GM20000 (cell line): ENCODE data around the gene TMEM239.

ENCODE experiments used
- DNase-seq: peaks from one replicate; pipeline ENCODE4 v3.0.0; 2012; ENCODE audit warnings: low spot score
- TF ChIP-seq, protein P1 (sequence below): IDR thresholded peaks from 2 replicates; pipeline ENCODE4 v1.5.1; 2012; ENCODE audit warnings: mild to moderate bottlenecking, control low read depth; ENCODE audit errors: extremely low read depth, missing control alignments

TMEM239 gene

DNA sequence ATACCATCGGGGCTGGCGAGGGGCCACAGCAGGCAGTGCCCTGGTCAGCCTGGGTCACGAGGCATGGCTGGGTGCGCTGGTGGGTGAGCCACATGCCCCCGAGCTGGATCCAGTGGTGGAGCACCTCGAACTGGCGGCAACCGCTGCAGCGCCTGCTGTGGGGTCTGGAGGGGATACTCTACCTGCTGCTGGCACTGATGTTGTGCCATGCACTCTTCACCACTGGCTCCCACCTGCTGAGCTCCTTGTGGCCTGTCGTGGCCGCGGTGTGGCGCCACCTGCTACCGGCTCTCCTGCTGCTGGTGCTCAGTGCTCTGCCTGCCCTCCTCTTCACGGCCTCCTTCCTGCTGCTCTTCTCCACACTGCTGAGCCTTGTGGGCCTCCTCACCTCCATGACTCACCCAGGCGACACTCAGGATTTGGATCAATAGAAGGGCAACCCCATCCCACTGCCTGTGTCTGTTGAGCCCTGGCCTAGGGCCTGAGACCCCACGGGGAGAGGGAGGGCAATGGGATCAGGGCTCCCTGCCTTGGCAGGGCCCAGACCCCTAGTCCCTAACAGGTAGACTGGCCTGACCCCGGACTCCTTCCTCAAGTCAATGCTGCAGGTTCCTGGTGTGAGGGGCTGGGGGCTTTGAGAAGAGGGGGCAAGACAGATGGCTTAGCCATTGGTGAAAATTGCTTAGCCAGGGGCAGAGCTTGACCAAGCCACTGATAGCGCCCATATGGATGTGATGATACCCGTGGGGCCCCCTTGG is 598 bp downstream of the TMEM239 start:
- TF ChIP-seq, protein P1, sequence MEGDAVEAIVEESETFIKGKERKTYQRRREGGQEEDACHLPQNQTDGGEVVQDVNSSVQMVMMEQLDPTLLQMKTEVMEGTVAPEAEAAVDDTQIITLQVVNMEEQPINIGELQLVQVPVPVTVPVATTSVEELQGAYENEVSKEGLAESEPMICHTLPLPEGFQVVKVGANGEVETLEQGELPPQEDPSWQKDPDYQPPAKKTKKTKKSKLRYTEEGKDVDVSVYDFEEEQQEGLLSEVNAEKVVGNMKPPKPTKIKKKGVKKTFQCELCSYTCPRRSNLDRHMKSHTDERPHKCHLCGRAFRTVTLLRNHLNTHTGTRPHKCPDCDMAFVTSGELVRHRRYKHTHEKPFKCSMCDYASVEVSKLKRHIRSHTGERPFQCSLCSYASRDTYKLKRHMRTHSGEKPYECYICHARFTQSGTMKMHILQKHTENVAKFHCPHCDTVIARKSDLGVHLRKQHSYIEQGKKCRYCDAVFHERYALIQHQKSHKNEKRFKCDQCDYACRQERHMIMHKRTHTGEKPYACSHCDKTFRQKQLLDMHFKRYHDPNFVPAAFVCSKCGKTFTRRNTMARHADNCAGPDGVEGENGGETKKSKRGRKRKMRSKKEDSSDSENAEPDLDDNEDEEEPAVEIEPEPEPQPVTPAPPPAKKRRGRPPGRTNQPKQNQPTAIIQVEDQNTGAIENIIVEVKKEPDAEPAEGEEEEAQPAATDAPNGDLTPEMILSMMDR, result no peak

DNA sequence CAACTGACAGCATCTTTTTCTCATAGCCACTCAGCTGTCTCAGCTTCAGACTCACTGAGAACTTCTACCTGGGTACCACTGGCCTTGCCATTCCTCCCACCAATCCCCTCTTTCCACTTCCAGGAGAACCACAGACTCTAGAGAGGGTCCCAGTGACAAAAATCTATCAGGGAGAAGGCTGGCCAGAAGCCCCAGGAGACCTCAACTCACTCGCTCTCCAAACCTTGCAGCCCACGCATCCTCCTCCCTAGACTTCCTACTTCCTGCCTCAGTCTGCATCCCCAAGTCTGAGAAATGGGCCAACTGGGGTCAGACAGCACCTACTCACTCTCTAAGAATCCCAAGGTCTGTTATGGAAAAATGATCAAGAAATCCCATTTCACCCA is 1.2 kb downstream of the TMEM239 start:
- TF ChIP-seq, protein P1, result no peak

More for the DNA sequence above, 598 bp downstream of the TMEM239 start:
- no peak for DNase-seq

GRCh38 chr20:2817891-2818595 is 1.9 kb downstream of the TMEM239 start:
- no peak for DNase-seq
- TF ChIP-seq, protein P1, result no peak

More for the DNA sequence above, 1.2 kb downstream of the TMEM239 start:
- no peak for DNase-seq

DNA sequence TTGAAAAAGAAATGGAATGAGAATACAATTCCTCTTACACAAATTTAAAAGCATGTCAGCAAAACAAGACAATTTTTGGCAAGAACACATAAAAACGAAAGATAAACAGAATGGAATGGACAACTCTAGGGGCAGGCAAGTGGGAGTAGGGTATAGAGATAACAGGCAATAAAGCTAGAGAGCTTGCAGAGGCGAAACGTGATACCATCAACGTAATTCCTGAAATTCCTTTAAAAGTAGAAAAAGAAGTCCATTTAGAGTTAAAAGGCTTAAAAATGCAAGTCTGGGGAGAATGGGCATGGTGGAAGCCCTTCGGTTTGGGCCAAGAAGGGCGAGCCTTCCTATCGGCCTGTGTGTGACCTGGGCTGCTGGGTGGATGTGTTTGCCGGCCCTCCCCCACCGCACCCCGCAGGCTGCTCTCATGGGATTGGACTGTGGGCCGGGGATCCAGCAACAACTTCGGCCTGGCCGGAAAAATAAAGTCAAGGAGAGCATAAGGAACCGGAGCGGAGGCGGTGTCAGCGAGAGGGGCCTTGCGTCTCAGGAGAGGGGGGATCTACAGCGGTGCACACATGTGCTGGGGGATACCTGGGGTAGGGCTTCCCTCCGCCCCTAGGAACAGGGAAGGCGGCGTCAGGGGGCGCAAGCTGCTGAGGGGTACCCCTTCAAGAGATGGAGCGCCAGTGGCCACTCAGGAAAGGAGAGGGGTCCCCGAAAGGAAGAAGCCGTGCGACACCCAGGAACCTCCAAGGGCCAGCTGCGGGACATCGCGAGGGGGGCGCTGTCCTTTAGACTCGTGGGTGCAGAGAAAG is 4.1 kb downstream of the TMEM239 start:
- DNase-seq, result no peak
- TF ChIP-seq, protein P1, result no peak

GRCh38 chr20:2820896-2821869 is 5.0 kb downstream of the TMEM239 start:
- DNase-seq, result peak; percentile 17
- TF ChIP-seq, protein P1, result no peak

DNA sequence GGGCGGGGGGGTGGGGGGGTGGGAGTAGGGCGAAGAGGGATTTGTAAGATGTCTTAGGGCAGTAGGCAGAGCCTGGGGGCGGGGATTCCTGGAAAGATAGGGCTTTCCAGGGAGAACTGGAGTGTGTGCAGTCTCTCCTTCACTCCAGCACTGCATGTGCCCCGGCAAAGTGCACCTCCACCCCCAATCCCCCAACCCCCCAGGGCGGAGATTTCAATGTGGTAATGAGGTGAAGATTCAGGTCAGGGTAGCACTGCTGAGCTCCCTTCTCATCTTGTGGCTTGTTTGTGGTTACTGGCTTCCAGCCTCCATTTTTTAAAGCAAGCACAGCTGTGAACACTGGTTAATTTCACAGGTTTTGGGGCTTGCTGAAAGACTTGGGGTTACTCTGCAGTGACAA is 5.9 kb downstream of the TMEM239 start:
- DNase-seq, result peak; percentile 60
- TF ChIP-seq, protein P1, result no peak
